GM12874 (cell line): ENCODE measurements around the gene ENTREP3.

Experiments
- TF ChIP-seq, protein P1 (sequence below): IDR thresholded peaks from 2 replicates; pipeline ENCODE4 v1.5.1; 2011; ENCODE audit warnings: low read depth, mild to moderate bottlenecking, control low read depth, low read length, moderate library complexity; ENCODE audit not compliant: insufficient read depth

The ENTREP3 gene

DNA sequence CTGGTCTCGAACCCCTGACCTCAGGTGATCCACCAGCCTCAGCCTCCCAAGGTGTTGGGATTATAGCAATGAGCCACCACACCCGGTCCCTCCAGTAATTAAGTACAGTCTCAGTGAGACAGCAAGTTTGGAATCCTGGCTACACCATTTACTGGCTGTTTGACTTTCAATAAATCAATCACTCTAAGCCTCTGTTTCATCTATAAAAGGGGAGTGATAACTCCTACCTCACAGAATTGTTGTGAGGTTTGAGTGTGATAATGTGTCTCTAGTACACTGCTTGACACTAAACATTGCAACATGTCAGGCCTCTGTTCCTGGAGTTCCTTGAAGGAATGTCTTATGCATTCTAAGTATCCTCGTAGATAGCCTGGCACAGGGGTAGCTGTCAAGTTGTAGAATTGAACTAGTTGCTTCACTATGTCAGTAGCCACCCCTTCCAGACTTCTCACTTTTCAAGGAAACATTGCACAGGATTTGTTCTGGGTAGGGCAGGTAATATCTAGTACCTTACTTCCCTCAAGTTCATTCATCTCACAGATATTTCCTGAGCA lies 12.4 kb downstream of the ENTREP3 start:
- TF ChIP-seq, protein P1, sequence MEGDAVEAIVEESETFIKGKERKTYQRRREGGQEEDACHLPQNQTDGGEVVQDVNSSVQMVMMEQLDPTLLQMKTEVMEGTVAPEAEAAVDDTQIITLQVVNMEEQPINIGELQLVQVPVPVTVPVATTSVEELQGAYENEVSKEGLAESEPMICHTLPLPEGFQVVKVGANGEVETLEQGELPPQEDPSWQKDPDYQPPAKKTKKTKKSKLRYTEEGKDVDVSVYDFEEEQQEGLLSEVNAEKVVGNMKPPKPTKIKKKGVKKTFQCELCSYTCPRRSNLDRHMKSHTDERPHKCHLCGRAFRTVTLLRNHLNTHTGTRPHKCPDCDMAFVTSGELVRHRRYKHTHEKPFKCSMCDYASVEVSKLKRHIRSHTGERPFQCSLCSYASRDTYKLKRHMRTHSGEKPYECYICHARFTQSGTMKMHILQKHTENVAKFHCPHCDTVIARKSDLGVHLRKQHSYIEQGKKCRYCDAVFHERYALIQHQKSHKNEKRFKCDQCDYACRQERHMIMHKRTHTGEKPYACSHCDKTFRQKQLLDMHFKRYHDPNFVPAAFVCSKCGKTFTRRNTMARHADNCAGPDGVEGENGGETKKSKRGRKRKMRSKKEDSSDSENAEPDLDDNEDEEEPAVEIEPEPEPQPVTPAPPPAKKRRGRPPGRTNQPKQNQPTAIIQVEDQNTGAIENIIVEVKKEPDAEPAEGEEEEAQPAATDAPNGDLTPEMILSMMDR: no peak

DNA sequence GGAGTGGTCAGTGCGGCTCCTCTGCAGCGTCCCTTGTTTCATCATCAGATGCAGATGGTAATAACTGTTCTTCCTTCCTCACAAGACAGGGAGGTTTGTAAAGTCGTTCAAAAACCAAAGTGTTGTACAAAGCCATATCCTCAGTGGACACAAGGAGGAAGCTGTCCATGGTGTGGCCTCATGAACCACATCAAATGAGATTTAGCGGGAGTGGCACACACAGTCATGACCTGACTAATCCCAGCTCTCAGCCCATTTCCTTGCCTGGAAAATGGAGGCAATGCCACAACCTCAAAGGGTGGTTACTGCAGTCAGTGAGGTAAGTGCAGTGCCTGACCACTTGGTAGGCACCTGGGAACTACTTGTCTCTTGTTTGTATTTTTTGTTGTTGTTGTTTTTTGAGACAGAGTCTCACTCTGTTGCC lies 13.4 kb downstream of the ENTREP3 start:
- TF ChIP-seq, protein P1: no peak

DNA sequence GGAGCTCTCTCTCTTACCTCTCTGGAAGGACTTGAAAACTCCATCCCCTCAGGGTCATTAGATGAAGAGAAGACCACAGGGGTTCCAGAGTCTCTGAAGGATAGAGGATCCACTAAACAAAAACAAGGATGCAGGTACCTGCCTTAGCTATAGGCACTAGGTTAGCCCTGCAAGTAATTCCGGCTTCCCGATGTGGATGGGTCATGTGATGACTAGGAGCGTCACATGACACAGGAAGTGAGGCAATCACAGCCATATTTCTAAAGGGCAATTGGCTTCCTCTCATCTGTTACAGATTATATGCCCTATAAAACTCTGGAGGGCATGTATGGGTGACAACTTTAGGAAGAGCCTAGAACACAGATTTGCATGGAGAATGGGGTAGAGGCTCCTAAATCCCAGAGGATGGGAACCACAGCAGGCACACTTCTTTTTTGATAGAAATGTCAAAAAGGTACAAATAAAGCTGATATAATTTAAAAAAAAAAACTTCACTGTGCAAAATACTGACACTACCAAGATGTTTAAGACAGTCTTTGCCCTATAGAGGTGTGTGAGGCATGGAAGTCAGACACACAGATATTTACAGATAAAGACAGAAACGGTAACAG lies 14.1 kb downstream of the ENTREP3 start:
- TF ChIP-seq, protein P1: no peak

DNA sequence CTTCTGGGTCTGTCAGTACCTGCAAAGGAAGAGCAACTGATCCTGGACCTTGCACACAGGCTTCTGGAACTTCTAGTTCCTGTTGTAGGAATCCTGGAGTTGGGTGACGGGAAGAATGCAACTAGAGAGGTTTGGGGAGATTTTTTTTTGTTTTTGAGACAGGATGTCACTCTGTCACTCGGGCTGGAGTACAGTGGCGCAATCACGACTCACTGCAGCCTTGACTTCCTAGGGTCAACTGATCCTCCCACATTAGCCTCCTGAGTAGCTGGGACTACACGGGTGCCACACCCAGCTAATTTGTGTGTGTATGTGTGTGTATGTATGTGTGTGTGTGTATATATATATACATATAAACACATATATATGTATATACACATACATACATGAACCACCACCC lies 18.8 kb downstream of the ENTREP3 start:
- TF ChIP-seq, protein P1: no peak

DNA sequence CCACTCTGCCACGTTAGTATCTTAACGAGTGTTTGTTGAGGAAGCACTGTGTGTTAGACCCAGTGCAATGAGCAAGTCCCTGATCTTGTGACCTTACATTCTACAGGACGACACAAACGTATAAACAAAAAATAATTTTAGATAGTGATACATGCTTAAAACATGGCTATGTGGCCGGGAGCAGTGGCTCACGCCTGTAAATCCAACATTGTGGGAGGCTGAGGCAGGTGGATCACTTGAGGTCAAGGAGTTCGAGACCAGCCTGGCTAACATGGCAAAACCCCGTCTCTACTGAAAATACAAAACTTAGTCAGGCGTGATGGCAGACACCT lies 27.2 kb downstream of the ENTREP3 start:
- TF ChIP-seq, protein P1: no peak

DNA sequence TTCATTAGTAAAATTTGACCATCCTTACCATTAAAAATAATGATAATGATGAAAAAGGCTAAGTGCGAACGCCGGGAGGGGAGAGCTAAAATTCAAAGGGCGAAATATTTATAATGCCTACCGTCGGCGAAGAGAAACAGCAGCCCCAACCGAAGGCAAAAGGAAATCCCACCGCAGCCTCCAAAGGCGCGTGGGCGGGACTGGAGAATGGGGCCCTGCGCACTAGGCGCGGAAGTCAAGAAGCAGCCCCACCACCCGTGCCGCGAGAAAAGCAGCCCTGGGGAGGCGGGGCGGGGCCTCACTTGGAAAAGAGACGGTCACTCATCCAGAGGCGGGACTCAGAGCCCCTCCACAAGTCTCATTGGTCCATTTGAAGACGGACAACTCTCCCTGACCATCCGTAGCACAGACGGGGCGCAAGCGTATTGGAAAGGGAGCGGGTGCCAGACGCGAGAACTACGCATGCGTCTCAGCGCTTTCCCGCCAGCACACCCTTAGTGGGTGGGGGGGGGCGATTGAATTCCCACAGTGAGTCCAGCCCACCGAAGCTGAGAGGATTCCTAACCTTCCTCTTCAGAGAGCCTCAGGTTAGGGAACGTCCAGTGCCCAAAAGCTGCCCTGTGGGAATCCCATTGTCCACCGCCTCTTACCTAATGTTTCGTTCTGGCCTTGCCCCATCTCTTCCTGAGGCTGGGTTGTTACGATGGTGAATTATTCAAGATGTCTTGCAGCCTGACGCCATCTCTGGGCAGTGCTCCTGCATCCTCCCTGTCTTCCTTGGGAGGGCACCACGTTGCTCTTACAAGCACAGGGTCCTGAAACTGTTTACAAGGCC lies 27.8 kb downstream of the ENTREP3 start:
- TF ChIP-seq, protein P1: no peak

DNA sequence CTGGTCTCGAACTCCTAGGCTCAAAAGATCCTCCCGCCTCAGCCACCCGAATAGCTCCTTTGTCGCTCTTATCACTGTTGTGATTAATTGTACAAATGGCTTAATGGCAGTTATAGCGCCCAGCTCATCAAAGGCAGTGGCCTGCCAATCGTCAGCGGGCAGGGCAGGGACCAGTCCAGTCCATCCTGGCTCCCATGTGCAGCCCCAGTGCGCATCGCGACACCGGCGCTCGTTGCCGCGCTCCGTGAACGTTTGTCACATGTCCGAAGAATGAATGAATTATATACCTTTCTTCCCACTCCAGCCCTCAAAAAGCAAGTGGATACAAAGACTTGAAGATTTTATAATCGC lies 28.4 kb downstream of the ENTREP3 start:
- TF ChIP-seq, protein P1: no peak
